Left renal cortex interstitium (tissue), 4 donors: ENCODE measurements around the gene SCAPER. TPM values are rescaled to one million over a fixed set of nuclear protein-coding genes. Genes with fewer than 3 reads are reported as not detected.
"Not testable (repeated sequence)": the region's sequence is repeated elsewhere in the genome, so short reads cannot be mapped to it uniquely, and the experiment has no call there.

Experiments used
- DNase-seq, 4 donors: peaks; one replicate each; pipeline ENCODE4 v3.0.0-alpha.2; 2013; ENCODE audit warnings: low read depth in 4 of 4, low spot score in 2 of 4, missing footprints in 1 of 4
- polyA plus RNA-seq, 4 donors: library from polyadenylated mRNA; unstranded; fragments of 120-200 nt; gene quantifications; one replicate each; pipeline ENCODE4 v1.2.1, GENCODE V29; 2013; ENCODE audit not compliant: insufficient read length in 4 of 4

The SCAPER gene
- polyA plus RNA-seq, 4 donors, result 19.7 to 26.0 (median 22.9) TPM

DNA sequence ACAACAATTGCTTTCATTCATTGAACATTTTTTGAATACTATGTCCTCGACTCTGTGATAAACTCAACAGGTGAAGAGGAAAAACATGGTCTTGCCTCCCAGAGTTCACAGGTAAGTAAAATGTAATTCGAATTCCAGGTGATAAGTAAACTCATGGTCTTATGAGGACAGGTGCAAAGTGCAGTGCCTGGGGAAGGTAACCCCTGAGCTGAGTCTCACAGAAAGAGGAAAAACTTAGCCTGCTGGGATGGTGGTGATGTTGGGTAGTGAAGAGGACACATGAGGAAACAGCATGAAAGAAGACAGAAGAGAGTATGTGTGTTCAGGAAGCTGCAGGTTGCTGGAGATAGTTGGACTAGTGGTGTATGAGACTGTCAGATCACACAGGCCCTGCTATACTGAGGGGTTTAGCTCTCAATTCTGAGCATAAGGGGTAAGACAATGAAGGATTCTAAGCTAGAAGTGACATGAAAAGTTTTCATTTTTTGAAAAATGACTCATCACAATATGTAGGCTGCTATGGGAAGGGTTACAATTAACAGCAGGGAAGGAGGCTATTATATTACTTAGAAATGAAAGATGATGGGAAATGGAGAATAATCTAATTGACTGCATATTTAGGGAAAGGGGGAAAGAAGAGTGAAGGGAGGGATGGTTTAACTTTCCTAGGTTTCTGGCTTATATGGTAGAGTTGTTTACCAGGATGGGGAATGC, 457.3 kb downstream of the SCAPER start:
- no peak for DNase-seq

DNA sequence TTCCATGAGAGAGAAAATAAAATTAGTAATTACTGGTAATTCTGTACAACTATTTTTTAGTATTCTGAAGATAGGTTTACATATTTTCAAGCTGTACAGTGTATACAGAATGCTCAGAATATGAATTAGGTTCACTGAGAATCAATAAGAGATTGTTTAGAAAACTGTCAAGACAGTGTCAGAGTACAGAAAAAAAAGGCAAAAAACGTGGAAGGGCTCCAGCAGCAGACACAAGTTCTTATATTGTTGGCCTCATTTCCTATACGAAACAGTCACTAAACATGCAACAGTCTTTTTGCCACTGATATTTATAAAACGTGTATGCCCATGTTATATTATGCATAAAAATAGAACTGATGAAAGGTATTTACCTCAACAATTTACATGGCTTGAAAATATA, 464.7 kb downstream of the SCAPER start:
- no peak for DNase-seq

DNA sequence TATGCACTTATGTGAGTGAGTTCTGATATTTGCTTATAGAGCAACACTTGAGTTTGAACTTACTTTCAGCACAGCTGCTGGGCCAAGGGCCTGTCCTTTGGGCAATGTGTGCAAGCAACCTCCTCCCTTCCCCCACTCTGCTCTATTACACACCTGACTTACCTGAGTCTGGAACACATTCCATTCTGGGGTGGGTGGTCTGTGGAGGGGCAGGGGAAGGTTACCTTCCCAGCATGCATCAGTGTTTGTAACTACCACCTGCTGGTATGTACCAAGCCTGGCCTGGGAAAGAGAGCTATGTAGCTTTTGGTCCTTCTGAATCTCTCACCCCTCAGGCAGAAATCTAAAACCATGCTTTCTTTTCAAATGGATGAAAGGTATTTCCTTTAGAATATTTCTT, 465.6 kb downstream of the SCAPER start:
- peak in 2 of 4 donors; percentile 21 to 39 for DNase-seq

DNA sequence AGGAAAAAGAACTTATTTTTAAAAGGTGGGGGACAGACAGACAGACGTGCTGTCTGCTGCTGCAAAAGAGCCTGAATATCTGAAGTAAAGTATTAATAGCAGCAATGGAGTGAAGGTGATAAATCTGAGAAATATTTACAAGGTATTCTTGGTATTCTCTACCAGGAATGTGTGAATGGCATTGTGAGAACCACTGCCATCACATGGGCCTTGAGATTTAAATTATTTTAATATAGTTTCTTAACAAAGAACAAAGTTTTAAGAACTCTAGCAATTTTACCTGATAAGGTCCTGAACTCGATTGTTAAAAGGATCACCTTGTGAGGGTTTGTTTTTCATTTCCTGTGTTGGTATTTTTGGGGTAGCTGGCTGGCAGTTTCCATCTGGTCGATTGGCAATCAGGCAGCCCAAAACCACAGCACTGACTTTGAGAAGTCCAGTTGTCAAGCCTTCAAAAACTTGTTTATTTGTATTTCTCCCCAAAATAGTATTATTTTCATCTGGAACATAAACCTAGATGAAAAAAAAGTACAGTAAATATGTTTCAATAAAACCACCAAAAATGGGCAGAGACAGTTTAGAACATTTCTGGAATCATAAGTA, 471.2 kb downstream of the SCAPER start:
- DNase-seq, result no peak

- not testable (repeated sequence) for DNase-seq
These were observed 472.1 kb downstream of the SCAPER start for GRCh38 chr15:76433036-76433435.

DNA sequence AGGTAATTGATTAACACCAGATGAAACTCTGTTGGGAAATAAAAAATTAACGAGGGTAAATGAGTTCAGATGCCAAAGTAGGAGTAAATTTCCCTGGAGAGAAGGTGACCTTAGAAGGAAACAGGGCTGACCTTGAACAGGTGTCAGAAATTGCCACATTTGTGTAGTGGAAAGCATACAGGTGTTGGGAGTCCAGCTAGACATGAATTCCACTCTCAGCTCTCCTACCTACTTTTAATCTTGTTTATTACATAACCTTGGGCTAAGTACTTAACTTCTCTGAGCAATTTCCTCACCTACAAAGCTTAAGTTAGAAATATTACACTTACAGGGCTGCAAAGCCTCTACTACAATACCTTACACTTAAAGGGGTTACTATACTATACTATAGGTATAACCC, 472.5 kb downstream of the SCAPER start:
- DNase-seq, result no peak

DNA sequence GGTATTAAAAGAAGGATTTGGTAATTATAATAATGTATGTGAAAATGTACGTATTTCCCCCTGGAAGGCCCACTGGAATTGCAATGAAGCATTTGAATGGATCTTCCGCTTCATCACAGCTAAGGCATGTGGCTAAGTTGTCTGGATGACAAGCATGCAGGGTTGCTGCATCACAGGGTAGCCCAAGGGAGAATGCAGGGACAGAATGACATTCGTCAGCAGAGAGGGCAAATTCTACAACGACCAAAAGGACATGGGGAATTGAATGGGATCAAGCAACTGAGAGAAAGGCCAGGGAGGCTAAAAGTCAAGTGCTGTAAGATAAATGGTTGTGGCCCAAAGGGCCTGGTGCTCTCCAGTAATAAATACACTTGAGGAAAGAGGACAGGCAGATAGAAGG, 473.2 kb downstream of the SCAPER start:
- DNase-seq, result no peak

- DNase-seq, result not testable (repeated sequence)
These were observed 474.4 kb downstream of the SCAPER start for GRCh38 chr15:76430711-76431110.

DNA sequence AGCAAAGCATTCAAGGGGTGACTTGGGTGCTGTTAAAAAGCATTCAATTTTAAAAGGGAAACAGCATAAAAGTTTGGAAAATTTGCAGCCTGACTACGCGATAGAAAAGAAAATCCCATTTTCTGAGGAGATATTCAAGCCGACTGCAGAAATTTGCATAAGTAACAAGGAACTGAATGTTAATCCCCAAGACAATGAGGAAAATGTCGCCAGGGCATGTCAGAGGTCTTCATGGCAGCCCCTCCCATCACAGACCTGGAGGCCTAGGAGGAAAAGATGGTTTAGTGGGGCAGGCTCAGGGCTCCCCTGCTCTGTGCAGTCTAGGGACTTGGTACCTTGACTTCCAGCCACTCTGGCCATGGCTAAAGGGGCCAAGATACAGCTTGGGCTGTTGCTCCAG, 475.5 kb downstream of the SCAPER start:
- no peak for DNase-seq

- no peak for DNase-seq
These were observed 478.2 kb downstream of the SCAPER start for GRCh38 chr15:76426941-76427340.

DNA sequence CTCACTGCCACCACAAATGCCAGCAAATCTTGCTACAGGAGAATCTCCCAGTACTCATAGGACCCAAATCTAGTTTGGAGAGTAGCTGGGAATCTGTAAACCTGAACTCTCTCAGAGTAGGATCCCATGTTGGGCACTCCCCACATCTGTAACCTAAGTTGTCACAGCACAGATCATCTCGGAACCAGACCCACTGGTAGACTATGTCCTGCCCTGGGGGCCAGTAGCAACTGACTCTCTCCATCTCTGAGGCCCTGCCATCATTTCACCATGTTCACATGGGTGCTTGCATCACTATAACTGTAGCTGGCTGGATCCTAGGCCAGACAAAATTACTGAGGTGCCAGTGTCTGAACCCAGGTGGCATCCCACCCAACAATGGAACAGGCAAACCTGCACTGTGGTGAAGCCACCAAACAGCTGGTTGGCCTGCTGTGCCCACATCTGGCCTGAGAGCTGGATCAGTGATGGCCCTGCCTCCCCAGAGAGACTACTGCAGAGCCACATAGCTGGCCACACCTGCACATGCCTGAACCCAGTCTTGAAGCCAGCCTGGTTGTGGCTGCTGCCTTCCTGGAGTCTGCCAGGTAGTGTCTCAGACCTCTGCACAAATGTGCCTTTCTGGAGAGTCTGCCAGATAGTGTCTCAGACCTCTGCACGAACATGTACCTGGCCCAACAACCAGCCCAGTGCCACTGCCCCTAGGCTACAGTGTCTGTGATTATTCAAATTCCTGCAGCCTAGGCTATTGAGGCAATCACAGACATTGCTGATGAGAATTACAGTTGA, 486.6 kb downstream of the SCAPER start:
- no peak for DNase-seq

GRCh38 chr15:76401285-76401684, 503.9 kb downstream of the SCAPER start:
- peak in 2 of 4 donors; percentile 11 to 17 for DNase-seq

DNA sequence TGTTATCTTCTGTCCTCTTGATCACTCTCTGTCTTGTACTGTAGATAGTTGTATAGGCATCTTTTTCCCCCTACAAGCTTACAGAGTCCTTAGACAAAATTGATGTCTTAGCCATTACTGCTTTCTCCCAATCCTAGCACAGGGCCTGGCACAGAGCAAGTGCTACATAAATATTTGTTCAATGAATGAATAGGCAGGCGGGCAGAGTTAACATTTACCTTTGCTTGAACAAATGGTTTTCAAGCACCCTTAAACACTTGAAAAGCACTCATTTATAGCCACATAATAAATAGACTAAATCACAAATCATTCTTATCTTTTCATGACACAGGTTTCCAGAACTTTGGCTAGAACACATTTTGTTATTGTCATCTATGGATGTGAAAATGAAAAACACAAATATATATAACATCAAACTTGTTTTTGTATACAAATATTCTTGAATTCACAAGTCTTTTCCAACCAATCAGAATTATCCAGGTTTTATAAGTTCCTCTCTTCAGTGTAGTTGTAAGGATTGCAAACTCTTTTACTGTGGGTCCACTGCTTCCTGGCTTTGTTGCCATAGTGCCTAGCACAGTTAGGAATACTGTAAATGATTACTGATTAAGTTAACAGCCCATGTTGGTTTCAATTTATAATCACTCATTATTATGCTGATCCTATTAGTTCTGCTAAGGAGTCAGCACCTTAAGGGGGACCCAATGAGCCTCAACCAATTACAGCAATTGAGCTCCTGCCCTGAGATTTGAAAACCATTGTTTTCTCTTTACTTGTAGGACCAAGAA, 506.6 kb downstream of the SCAPER start:
- no peak for DNase-seq

DNA sequence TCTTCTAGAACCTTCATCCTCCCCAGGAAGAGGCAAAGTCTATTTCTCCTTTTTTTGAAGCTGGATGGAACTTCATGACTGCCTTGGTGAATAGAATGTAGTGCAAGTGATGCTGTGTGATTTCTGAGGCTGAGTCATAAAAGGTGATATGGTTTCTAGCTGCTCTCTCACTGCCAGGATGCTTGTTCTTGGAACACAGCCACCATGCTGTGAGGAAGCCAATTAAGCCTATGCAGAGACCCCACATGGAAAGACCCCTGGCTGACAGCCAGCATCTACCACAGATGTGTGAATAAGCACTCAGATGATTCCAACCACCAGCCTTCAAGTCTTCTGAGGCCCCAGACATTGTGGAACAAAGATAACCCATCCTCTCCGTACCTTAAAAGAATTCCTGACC, 511.5 kb downstream of the SCAPER start:
- no peak for DNase-seq

DNA sequence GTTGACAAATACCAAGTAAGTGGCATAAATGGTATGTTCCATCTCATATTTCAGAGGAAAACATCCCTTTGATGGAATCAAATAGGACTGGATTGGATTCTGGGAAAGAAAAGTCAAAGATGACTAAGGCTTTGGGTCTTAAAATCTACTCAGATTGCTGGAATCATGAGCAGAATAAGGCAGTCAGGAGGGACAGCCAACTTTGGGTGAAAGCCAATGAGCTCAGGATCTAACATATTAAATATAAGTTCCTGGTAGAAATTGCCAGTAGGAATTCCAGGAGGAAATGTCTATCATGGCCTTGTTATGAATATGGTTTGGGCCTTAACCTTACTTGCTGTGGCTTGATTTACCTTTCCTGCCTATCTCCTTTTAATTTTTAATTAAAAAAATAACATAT, 513.3 kb downstream of the SCAPER start:
- DNase-seq, result no peak

DNA sequence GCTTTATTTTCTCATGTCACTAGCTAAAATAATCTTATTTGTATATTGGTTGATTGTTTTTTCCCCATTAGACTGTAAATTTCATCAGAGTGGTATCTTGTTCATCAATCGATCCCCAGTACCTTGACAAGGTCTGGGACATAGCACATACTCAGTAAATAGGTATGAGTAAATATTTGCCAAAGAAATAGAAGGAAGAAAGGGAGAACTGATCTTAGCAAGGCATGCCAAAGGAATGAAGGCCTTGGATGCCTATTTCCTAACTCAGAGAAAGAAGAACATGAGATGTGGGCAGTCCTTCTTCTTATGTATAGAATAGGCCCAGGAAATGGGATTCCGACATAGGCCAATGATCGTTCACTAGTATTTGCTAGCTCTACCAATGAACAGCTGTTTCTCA, 513.8 kb downstream of the SCAPER start:
- no peak for DNase-seq

GRCh38 chr15:76390571-76390970, 514.6 kb downstream of the SCAPER start:
- DNase-seq, result no peak

- DNase-seq, result no peak
These were observed 518.2 kb downstream of the SCAPER start for GRCh38 chr15:76386926-76387325.

GRCh38 chr15:76386178-76386577, 519.0 kb downstream of the SCAPER start:
- no peak for DNase-seq

DNA sequence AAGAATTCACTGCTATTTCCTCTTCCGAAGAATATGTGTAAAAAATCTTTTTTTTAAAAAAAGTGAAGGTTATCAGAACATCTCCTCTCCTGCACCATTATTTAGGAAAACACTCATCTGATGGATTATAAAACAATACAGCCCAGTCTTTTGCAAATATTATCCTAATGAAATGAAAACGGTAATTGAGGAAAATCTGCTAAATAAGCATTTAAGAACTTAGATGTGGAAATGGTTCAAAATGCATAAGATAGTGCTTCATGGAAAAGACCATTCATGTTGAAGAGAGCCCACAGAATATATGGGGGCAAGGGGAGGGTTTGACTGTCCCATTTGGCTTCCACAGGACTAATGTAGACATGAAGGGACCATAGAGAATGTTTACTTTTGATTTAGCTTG, 520.7 kb downstream of the SCAPER start:
- DNase-seq, result no peak
